ENCODE data around the gene GID8. TPM values are rescaled to one million over a fixed set of nuclear protein-coding genes. Genes with fewer than 3 reads are reported as not detected.

GID8 gene
- total RNA-seq, 1 experiment from 2014 or later, result 64.3 TPM

DNA sequence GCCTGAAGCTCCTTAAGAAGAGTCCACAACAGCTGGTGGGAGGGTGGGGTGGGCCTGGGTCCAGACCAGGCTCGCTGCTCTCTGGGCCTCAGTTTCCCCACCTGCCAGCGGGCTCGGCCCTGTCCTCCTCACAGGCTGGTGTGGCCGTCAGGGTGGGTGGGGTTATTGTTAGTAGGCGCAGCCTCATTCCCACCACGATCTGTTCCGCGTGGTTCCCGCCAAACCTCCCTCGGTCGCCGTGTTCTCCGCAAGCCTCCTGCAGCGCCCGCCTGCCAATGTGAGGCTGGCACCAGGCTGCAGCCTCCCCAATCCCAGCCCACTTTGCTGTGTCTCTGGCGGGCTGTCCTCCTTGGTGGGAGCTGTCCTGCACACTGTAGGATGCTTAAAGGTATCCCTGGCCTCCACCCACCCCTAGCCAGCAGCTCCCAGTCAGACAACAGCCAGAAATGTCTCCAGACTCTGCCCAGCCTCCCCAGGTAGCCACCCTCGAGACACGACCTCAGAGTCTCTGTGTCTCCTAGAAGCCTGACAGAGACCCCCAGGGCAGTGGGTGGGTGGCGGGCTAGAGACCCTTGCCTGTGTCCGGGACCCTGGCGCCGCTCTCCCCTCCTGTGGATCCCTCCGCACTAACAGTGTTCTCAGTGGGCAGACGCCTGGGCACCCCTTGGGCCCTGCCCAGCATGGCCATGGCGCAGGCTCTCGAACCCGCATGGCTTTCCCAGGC is 29.8 kb downstream of the GID8 start:
- DNase-seq, result no peak
- intact Hi-C loops (cut with micrococcal nuclease; ENCODE audit: unreplicated experiment), result no loop called here
- BruUV-seq (replicated peaks), result no TSS peak
- Mint-ChIP-seq H3K9me3 (ENCODE audit: low read depth, unreplicated experiment) (no peaks in the 10 kb centered on the region), H3K4me3 (ENCODE audit: low read depth, unreplicated experiment) (no peak overlapping the region), H3K27ac (ENCODE audit: unreplicated experiment) (no peak overlapping the region), H3K4me1 (ENCODE audit: low read depth, unreplicated experiment) (peaks cover 14% of the 10 kb centered on the region), H3K36me3 (ENCODE audit: insufficient read depth, unreplicated experiment) (peaks cover 14% of the 10 kb centered on the region), H3K27me3 (ENCODE audit: unreplicated experiment) (peaks cover 22% of the 10 kb centered on the region)
- no peak for TF ChIP-seq CTCF (IDR thresholded peaks at IDR 0.05; ENCODE audit: unreplicated experiment)
- CTCF ChIA-PET, result interaction anchor here (0.7 kb wide), 1 partner anchor 108 kb away, joined by 7 read pairs; no protein-coding TSS in a partner anchor

DNA sequence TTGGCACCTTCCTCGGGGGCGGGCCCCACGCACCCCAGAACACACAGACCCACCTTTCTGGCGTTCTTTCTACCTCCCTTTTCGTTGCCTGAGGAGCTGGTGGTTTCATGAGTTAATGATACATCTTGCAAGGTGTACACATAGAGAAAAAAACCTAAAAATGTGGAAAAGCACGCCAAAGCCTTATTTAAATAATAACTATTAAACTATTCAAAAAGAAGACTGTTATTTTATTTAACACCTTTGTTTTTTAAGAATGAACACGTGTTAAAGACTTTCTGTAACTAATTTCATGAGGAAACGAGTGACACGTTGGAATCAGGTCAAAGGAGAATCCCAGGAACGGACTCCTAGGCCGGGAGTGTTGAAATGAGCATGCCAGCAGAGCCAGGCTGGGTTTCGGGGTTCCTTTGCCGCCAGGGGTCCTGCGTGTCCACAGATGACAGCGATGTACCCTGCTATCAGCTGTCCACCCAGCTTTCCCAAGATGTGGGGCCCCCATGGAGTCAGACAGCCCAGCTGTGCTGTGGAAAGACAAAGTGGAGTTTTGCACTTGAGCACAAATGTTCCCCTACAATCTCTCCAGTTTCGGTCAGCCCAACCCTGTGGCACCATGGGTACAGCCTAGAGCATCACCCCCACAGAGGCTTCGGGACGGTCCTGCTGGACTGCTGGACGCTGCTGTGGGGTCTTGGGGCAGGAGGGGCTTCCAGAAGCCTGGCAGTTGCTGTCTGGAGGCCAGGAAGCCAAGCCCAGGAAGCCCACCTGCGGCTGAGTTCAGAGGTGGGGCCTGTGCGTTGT is 30.6 kb downstream of the GID8 start:
- no peak for DNase-seq
- intact Hi-C loops (cut with micrococcal nuclease; ENCODE audit: unreplicated experiment), result no loop called here
- H3K27me3 Mint-ChIP-seq (ENCODE audit: unreplicated experiment), result peaks cover 26% of the 10 kb centered on the region
- no peak for TF ChIP-seq CTCF (IDR thresholded peaks at IDR 0.05; ENCODE audit: unreplicated experiment)
- BruUV-seq (replicated peaks), result no TSS peak
- peaks cover 6% of the 10 kb centered on the region for H3K36me3 Mint-ChIP-seq (ENCODE audit: insufficient read depth, unreplicated experiment)
- H3K4me3 Mint-ChIP-seq (ENCODE audit: low read depth, unreplicated experiment), result no peak overlapping the region
- peaks cover 14% of the 10 kb centered on the region for H3K4me1 Mint-ChIP-seq (ENCODE audit: low read depth, unreplicated experiment)
- CTCF ChIA-PET, result no interaction called here
- H3K9me3 Mint-ChIP-seq (ENCODE audit: low read depth, unreplicated experiment), result no peaks in the 10 kb centered on the region
- no peak overlapping the region for H3K27ac Mint-ChIP-seq (ENCODE audit: unreplicated experiment)

DNA sequence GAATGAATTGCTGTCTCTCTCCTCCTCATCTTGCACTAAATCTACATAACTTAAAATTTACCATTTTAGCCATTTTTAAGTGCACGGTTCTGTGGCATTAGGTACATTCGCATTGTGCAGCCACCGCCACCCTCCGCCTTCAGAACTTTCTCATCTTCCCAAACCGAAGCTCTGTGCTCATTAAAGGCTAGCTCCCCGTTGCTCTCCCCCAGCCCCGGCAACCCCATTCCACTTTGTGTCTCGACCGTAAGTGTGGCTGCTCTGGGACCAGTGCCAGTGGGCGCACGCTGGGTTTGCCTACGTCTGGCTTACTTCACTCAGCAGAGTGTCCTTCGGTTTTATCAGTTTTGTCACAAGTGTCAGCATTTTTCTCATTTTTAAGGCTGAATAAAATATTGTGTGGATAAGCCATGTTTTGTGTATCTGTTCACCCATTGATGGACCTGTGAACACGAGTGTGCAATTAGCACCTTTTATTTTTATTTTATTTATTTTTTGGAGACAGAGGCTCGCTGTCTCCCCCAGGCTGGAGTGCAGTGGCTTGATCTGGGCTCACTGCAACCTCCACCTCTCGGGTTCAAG is 31.3 kb downstream of the GID8 start:
- no peak for DNase-seq
- intact Hi-C loops (cut with micrococcal nuclease; ENCODE audit: unreplicated experiment), result no loop called here
- CTCF ChIA-PET, result interaction anchor here (0.8 to 1.1 kb wide), 2 partner anchors 26 to 94 kb away, joined by 3 to 4 read pairs; no protein-coding TSS in a partner anchor
- no peak for TF ChIP-seq CTCF (IDR thresholded peaks at IDR 0.05; ENCODE audit: unreplicated experiment)
- peaks cover 4% of the 10 kb centered on the region for H3K36me3 Mint-ChIP-seq (ENCODE audit: insufficient read depth, unreplicated experiment)
- no TSS peak for BruUV-seq (replicated peaks)
- H3K27me3 Mint-ChIP-seq (ENCODE audit: unreplicated experiment), result peaks cover 33% of the 10 kb centered on the region
- no peaks in the 10 kb centered on the region for H3K9me3 Mint-ChIP-seq (ENCODE audit: low read depth, unreplicated experiment)
- H3K4me3 Mint-ChIP-seq (ENCODE audit: low read depth, unreplicated experiment), result no peak overlapping the region
- no peak overlapping the region for H3K27ac Mint-ChIP-seq (ENCODE audit: unreplicated experiment)
- H3K4me1 Mint-ChIP-seq (ENCODE audit: low read depth, unreplicated experiment), result peaks cover 14% of the 10 kb centered on the region

GRCh38 chr20:62969939-62970306 is 32.0 kb downstream of the GID8 start:
- BruUV-seq (replicated peaks), result no TSS peak
- no peaks in the 10 kb centered on the region for H3K9me3 Mint-ChIP-seq (ENCODE audit: low read depth, unreplicated experiment)
- peaks cover 14% of the 10 kb centered on the region for H3K4me1 Mint-ChIP-seq (ENCODE audit: low read depth, unreplicated experiment)
- H3K4me3 Mint-ChIP-seq (ENCODE audit: low read depth, unreplicated experiment), result no peak overlapping the region
- H3K27ac Mint-ChIP-seq (ENCODE audit: unreplicated experiment), result no peak overlapping the region
- no peak for TF ChIP-seq CTCF (IDR thresholded peaks at IDR 0.05; ENCODE audit: unreplicated experiment)
- CTCF ChIA-PET, result interaction anchor here (0.8 to 1.6 kb wide), 4 partner anchors 16 to 94 kb away, joined by 3 to 5 read pairs (median 4); no protein-coding TSS in a partner anchor
- peaks cover 4% of the 10 kb centered on the region for H3K36me3 Mint-ChIP-seq (ENCODE audit: insufficient read depth, unreplicated experiment)
- H3K27me3 Mint-ChIP-seq (ENCODE audit: unreplicated experiment), result peaks cover 40% of the 10 kb centered on the region
- intact Hi-C loops (cut with micrococcal nuclease; ENCODE audit: unreplicated experiment), result no loop called here
- DNase-seq, result no peak

All from Calu3 (cell line).